Endodermal cell (in vitro differentiated cells): Measurements from ENCODE around the gene MAN2B2. TPM values are rescaled to one million over a fixed set of nuclear protein-coding genes. Genes with fewer than 3 reads are reported as not detected.

Source experiments
- DNase-seq: peaks from one replicate; pipeline ENCODE4 v3.0.0-alpha.2; 2017
- H3K27ac ChIP-seq: 2 replicates; pipeline ENCODE4 v1.5.1; 2013; ENCODE audit warnings: mild to moderate bottlenecking, low read depth, low read length, moderate library complexity
- H3K27me3 ChIP-seq: 2 replicates; pipeline ENCODE4 v1.6.1; 2013; ENCODE audit warnings: mild to moderate bottlenecking, low read length, moderate library complexity; ENCODE audit not compliant: insufficient read depth, control insufficient read depth, poor library complexity, severe bottlenecking
- H3K36me3 ChIP-seq: 2 replicates; pipeline ENCODE4 v1.7.0; 2013; ENCODE audit warnings: mild to moderate bottlenecking, low read length, moderate library complexity; ENCODE audit not compliant: control insufficient read depth, insufficient read depth
- H3K4me1 ChIP-seq: one replicate; pipeline ENCODE4 v1.7.0; 2013; ENCODE audit warnings: low read length; ENCODE audit not compliant: control insufficient read depth, insufficient read depth
- H3K4me3 ChIP-seq: 2 replicates; pipeline ENCODE4 v1.5.1; 2013; ENCODE audit warnings: mild to moderate bottlenecking, low read length, moderate library complexity
- H3K9ac ChIP-seq: 2 replicates; pipeline ENCODE4 v1.6.1; 2013; ENCODE audit warnings: mild to moderate bottlenecking, low read length, moderate library complexity; ENCODE audit not compliant: poor library complexity, severe bottlenecking; ENCODE audit errors: extremely low read depth
- H3K9me3 ChIP-seq: 2 replicates; pipeline ENCODE4 v1.6.1; 2013; ENCODE audit warnings: mild to moderate bottlenecking, low read length, moderate library complexity; ENCODE audit not compliant: control insufficient read depth
- H3K27ac Mint-ChIP-seq: 2 replicates; pipeline ENCODE4 v1.8.0; 2020; ENCODE audit warnings: mixed read lengths
- H3K27me3 Mint-ChIP-seq: 2 replicates; pipeline ENCODE4 v1.8.0; 2021; ENCODE audit warnings: mild to moderate bottlenecking, mixed read lengths; ENCODE audit not compliant: insufficient read depth
- H3K36me3 Mint-ChIP-seq: 2 replicates; pipeline ENCODE4 v1.8.0; 2020; ENCODE audit warnings: low read depth, mixed read lengths
- H3K4me1 Mint-ChIP-seq: 2 replicates; pipeline ENCODE4 v1.8.0; 2020; ENCODE audit warnings: mixed read lengths
- H3K4me3 Mint-ChIP-seq: 2 replicates; pipeline ENCODE4 v1.8.0; 2020; ENCODE audit warnings: mild to moderate bottlenecking, moderate library complexity, mixed read lengths
- H3K9me3 Mint-ChIP-seq: 2 replicates; pipeline ENCODE4 v1.8.0; 2020; ENCODE audit warnings: mild to moderate bottlenecking, mixed read lengths
- WGBS, 2 experiments: methylation state at CpG; one replicate each; pipeline versions ENCODE4 v1.1.5 to v1.1.7; 2013; ENCODE audit warnings: missing lambda C conversion rate in 2 of 2, mixed read lengths in 1 of 2; ENCODE audit not compliant: insufficient coverage in 1 of 2, insufficient read length in 1 of 2; 5-methylcytosine and 5-hydroxymethylcytosine counted together
- total RNA-seq, 2 donors: library from RNA; stranded (reverse); fragmentation: NEBNext Ultra II Directional in 1 of 2; extraction: Animal tissue kit (Norgen Biotek cat#: 25700) in 1 of 2; gene quantifications; 2 replicates in 1 of 2; 3 replicates in 1 of 2; pipeline ENCODE4 v1.2.1, GENCODE V29; 2021
- TF ChIP-seq, protein P1 (sequence below): fragments of 200-600 bp; sonication (generic); conservative IDR thresholded peaks from 2 replicates; pipeline ENCODE4 v1.5.0; 2021; ENCODE audit warnings: antibody characterized with exemption, mild to moderate bottlenecking

MAN2B2 gene
- total RNA-seq, 2 donors from 2014 or later: 13.3 to 20.8 TPM

DNA sequence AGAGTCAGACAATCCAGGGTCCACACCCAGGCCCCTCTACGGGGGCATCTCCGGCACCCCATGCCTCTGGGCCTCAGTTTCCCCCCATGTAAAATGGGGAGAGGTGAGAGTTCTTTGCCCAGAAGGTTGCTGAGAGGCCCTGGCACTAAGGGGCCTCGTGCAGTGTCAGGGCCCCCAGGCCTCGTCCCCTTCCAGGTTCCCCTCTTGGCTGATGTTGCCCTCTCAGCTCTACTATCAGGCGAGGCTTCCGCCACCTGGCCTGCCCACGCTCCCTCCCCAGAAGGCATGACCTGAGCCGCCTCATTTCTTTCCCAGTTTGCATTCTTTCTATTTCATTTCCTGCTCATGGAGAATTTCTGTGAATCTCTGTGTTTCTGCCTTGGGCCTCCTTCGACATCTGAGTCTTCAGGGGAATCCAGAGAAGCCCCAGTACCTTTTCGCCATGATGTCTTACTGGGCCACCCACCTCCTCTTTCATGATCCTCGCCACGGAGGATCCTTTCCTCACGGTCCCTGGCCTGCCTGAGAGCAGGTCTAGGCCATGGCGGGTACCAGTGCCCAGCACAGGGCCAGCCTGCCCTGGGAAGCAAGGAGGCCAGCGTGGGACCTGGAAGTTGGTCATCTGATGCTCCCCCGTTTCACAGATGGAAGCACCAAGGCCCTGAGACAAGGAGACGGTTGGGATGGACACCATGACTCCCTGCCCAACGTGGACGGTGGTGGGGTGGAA lies 43.6 kb downstream of the MAN2B2 start:
- no peak for DNase-seq
- Histone ChIP-seq H3K36me3 (peaks cover 16% of the 10 kb centered on the region), H3K27ac (no peak overlapping the region), H3K9me3 (no peaks in the 10 kb centered on the region), H3K9ac (no peak overlapping the region), H3K27me3 (no peaks in the 10 kb centered on the region), H3K4me1 (no peaks in the 10 kb centered on the region), H3K4me3 (no peak overlapping the region)
- TF ChIP-seq, protein P1, sequence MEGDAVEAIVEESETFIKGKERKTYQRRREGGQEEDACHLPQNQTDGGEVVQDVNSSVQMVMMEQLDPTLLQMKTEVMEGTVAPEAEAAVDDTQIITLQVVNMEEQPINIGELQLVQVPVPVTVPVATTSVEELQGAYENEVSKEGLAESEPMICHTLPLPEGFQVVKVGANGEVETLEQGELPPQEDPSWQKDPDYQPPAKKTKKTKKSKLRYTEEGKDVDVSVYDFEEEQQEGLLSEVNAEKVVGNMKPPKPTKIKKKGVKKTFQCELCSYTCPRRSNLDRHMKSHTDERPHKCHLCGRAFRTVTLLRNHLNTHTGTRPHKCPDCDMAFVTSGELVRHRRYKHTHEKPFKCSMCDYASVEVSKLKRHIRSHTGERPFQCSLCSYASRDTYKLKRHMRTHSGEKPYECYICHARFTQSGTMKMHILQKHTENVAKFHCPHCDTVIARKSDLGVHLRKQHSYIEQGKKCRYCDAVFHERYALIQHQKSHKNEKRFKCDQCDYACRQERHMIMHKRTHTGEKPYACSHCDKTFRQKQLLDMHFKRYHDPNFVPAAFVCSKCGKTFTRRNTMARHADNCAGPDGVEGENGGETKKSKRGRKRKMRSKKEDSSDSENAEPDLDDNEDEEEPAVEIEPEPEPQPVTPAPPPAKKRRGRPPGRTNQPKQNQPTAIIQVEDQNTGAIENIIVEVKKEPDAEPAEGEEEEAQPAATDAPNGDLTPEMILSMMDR: no peak
- Mint-ChIP-seq H3K4me3 (no peak overlapping the region), H3K27me3 (no peaks in the 10 kb centered on the region), H3K36me3 (peaks cover 53% of the 10 kb centered on the region), H3K4me1 (no peaks in the 10 kb centered on the region), H3K9me3 (peaks cover 3% of the 10 kb centered on the region), H3K27ac (no peak overlapping the region)
- 86 to 89% methylated on average over 13 to 19 of the region's 19 CpGs for WGBS, 2 experiments

DNA sequence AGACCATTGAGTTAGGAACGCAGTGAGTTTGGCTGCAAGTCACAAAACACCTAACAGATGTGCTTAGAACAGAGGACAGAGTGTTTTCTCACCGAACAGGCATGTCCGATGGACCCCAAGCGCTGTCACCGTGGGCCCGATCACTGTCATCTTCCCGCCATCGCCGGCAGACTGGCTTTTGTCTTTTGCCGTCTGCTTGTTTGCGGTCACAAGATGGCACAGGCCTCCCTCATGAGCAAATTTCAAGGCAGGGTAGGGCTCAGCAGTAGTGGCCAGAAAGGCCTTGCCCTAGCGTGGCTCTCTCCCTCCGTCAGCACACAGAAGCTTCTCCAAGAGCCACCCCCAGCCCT lies 44.1 kb downstream of the MAN2B2 start:
- DNase-seq: no peak
- Histone ChIP-seq H3K27ac (no peak overlapping the region), H3K27me3 (no peaks in the 10 kb centered on the region), H3K9me3 (no peaks in the 10 kb centered on the region), H3K4me1 (no peaks in the 10 kb centered on the region), H3K9ac (no peak overlapping the region), H3K36me3 (peaks cover 16% of the 10 kb centered on the region), H3K4me3 (no peak overlapping the region)
- no peak overlapping the region for H3K4me3 Mint-ChIP-seq
- WGBS, 2 experiments: 92 to 95% methylated on average over 11 to 13 of the region's 13 CpGs
- no peaks in the 10 kb centered on the region for H3K27me3 Mint-ChIP-seq
- no peak overlapping the region for H3K27ac Mint-ChIP-seq
- TF ChIP-seq, protein P1: no peak
- H3K4me1 Mint-ChIP-seq: no peaks in the 10 kb centered on the region
- peaks cover 53% of the 10 kb centered on the region for H3K36me3 Mint-ChIP-seq
- H3K9me3 Mint-ChIP-seq: peaks cover 3% of the 10 kb centered on the region

DNA sequence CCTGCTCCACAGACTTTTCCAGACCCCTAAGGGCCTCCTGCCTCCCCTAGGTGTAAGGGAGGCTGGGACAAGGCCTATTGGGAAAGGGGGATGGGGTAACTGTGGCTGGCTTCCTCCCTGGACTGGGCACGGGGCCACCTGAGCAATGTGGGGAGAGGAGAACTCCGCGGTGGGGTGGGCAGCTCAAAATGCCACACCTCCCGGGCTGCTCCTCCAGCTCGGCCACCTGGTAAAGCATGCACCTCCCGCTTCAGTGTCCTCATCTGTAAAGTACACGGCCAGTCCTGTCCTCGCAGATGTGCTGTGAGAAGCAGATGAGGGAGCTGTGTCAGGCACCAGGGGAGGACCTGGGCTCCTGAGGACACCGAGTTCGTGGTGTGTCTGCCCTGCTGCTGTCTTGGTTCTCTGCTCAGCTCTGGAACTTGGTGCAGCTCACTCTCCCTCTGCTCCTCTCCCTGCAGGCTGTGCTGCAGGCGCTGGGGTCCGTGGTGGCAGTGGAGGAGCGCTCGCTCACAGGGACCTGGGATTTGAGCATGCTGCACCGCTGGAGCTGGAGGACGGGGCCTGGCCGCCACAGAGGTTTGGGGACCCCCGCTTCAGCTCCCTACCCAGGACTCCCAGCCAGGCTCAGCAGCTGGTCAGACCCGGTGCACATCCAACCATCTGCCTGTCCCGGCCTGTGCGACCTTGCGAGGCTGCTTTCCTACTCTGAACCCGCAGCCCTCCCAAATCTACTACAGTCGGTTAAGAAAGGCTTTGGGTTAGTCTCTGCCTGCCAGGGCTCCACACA lies 44.7 kb downstream of the MAN2B2 start:
- no peak overlapping the region for H3K27ac Mint-ChIP-seq
- H3K36me3 Mint-ChIP-seq: peaks cover 50% of the 10 kb centered on the region
- no peak overlapping the region for H3K9ac ChIP-seq
- no peaks in the 10 kb centered on the region for H3K27me3 ChIP-seq
- TF ChIP-seq, protein P1: no peak
- H3K4me1 ChIP-seq: no peaks in the 10 kb centered on the region
- H3K9me3 ChIP-seq: no peaks in the 10 kb centered on the region
- no peak for DNase-seq
- H3K4me1 Mint-ChIP-seq: no peaks in the 10 kb centered on the region
- H3K9me3 Mint-ChIP-seq: peaks cover 3% of the 10 kb centered on the region
- H3K4me3 Mint-ChIP-seq: no peak overlapping the region
- 93 to 94% methylated on average over 13 to 24 of the region's 24 CpGs for WGBS, 2 experiments
- H3K27me3 Mint-ChIP-seq: no peaks in the 10 kb centered on the region
- H3K4me3 ChIP-seq: no peak overlapping the region
- no peak overlapping the region for H3K27ac ChIP-seq
- peaks cover 16% of the 10 kb centered on the region for H3K36me3 ChIP-seq
